DOHH2 (cell line): ENCODE measurements around the gene ATP9B.

Source experiments
- H3F3A ChIP-seq: fragments of 200-600 bp; sonication (generic), shearing (Covaris generic); 2 replicates; pipeline ENCODE4 v1.6.0; 2016; ENCODE audit warnings: antibody characterized with exemption, mild to moderate bottlenecking; ENCODE audit not compliant: control insufficient read depth, insufficient read depth
- H3K27ac ChIP-seq: fragments of 200-600 bp; sonication (generic); 2 replicates; pipeline ENCODE4 v1.5.1; 2014; ENCODE audit warnings: low read depth, mild to moderate bottlenecking, low read length, moderate library complexity
- H3K27me3 ChIP-seq: fragments of 200-600 bp; sonication (generic); 2 replicates; pipeline ENCODE4 v1.6.1; 2014; ENCODE audit warnings: mild to moderate bottlenecking, low read length, mixed read lengths; ENCODE audit not compliant: control insufficient read depth
- H3K36me3 ChIP-seq: fragments of 200-600 bp; sonication (generic); 2 replicates; pipeline ENCODE4 v1.6.1; 2014; ENCODE audit warnings: mild to moderate bottlenecking, low read length, moderate library complexity, mixed read lengths; ENCODE audit not compliant: control insufficient read depth
- H3K4me1 ChIP-seq: fragments of 200-600 bp; sonication (generic); 2 replicates; pipeline ENCODE4 v1.6.1; 2014; ENCODE audit warnings: mild to moderate bottlenecking, low read length, mixed read lengths; ENCODE audit not compliant: control insufficient read depth
- H3K4me2 ChIP-seq: fragments of 200-600 bp; sonication (generic); 2 replicates; pipeline ENCODE4 v1.6.0; 2014; ENCODE audit warnings: mild to moderate bottlenecking, low read length, moderate library complexity
- H3K4me3 ChIP-seq: fragments of 200-600 bp; sonication (generic); 2 replicates; pipeline ENCODE4 v1.5.1; 2014; ENCODE audit warnings: mild to moderate bottlenecking, low read length, mixed read lengths
- H3K79me2 ChIP-seq: fragments of 200-600 bp; sonication (generic); 2 replicates; pipeline ENCODE4 v1.6.1; 2014; ENCODE audit warnings: mild to moderate bottlenecking, low read length, mixed read lengths; ENCODE audit not compliant: control insufficient read depth
- H3K9me2 ChIP-seq: fragments of 200-600 bp; sonication (generic); replicated peaks from 2 replicates; pipeline ENCODE4 v1.6.1; 2014; ENCODE audit warnings: mild to moderate bottlenecking, low read length, mixed read lengths; ENCODE audit not compliant: control insufficient read depth
- H3K9me3 ChIP-seq: fragments of 200-600 bp; sonication (generic); 2 replicates; pipeline ENCODE4 v1.6.1; 2014; ENCODE audit warnings: antibody characterized with exemption, low read length, mixed read lengths; ENCODE audit not compliant: control insufficient read depth, insufficient read depth
- H4K20me1 ChIP-seq: fragments of 200-600 bp; sonication (generic); 2 replicates; pipeline ENCODE4 v1.6.0; 2014; ENCODE audit warnings: low read depth, mild to moderate bottlenecking, antibody characterized with exemption, low read length, moderate library complexity; ENCODE audit not compliant: control insufficient read depth, insufficient read depth
- CTCF ChIP-seq: fragments of 200-600 bp; sonication (generic); IDR thresholded peaks from one replicate; pipeline ENCODE4 v1.5.1; 2014; ENCODE audit warnings: antibody characterized with exemption, mild to moderate bottlenecking, low read depth, low read length; ENCODE audit not compliant: poor library complexity, severe bottlenecking
- EZH2phosphoT487 ChIP-seq: fragments of 200-600 bp; sonication (generic); IDR thresholded peaks from 2 replicates; pipeline ENCODE4 v1.6.1; 2017; ENCODE audit warnings: borderline replicate concordance, mild to moderate bottlenecking, antibody characterized with exemption, low read length, moderate library complexity, mixed read lengths

Gene ATP9B

GRCh38 chr18:79334496-79335233, 265.5 kb downstream of the ATP9B start:
- H3K9me2 ChIP-seq, result no peaks in the 10 kb centered on the region
- no peaks in the 10 kb centered on the region for H3K4me1 ChIP-seq
- H3K36me3 ChIP-seq, result peaks cover 9% of the 10 kb centered on the region
- no peaks in the 10 kb centered on the region for H3F3A ChIP-seq
- H3K9me3 ChIP-seq, result peaks cover 5% of the 10 kb centered on the region; the same call in 1 of the 2 replicates
- no peaks in the 10 kb centered on the region for H4K20me1 ChIP-seq
- no peaks in the 10 kb centered on the region for H3K27me3 ChIP-seq
- H3K27ac ChIP-seq, result no peak overlapping the region
- no peaks in the 10 kb centered on the region for H3K79me2 ChIP-seq
- H3K4me2 ChIP-seq, result no peak overlapping the region
- H3K4me3 ChIP-seq, result no peak overlapping the region
- TF ChIP-seq CTCF, result no peak
- no peak for TF ChIP-seq EZH2phosphoT487

- no peaks in the 10 kb centered on the region for H3K4me1 ChIP-seq
- no peak overlapping the region for H3K27ac ChIP-seq
- no peak overlapping the region for H3K4me2 ChIP-seq
- no peaks in the 10 kb centered on the region for H3K27me3 ChIP-seq
- peaks cover 4% of the 10 kb centered on the region; the same call in 1 of the 2 replicates for H3K36me3 ChIP-seq
- H3F3A ChIP-seq, result peaks cover 3% of the 10 kb centered on the region; the same call in 1 of the 2 replicates
- no peak for TF ChIP-seq CTCF
- no peak for TF ChIP-seq EZH2phosphoT487
- H3K79me2 ChIP-seq, result no peaks in the 10 kb centered on the region
- H3K4me3 ChIP-seq, result no peak overlapping the region
- H4K20me1 ChIP-seq, result no peaks in the 10 kb centered on the region
- H3K9me2 ChIP-seq, result no peaks in the 10 kb centered on the region
- peaks cover 5% of the 10 kb centered on the region; the same call in 1 of the 2 replicates for H3K9me3 ChIP-seq
Measured at GRCh38 chr18:79335833-79336360, 266.7 kb downstream of the ATP9B start.

GRCh38 chr18:79336556-79337142, 267.5 kb downstream of the ATP9B start:
- Histone ChIP-seq H3K36me3 (peaks cover 4% of the 10 kb centered on the region; the same call in 1 of the 2 replicates), H3K79me2 (no peaks in the 10 kb centered on the region), H3K4me2 (no peak overlapping the region), H3K27me3 (no peaks in the 10 kb centered on the region), H3K27ac (no peak overlapping the region), H3K4me1 (no peaks in the 10 kb centered on the region), H3K9me2 (no peaks in the 10 kb centered on the region), H3K4me3 (no peak overlapping the region), H3K9me3 (peaks cover 5% of the 10 kb centered on the region; the same call in 1 of the 2 replicates), H3F3A (peaks cover 3% of the 10 kb centered on the region; the same call in 1 of the 2 replicates), H4K20me1 (no peaks in the 10 kb centered on the region)
- TF ChIP-seq CTCF (no peak), EZH2phosphoT487 (no peak)
